ENCODE data around the gene CCDC9B.

CCDC9B gene

GRCh38 chr15:40368719-40369473 is 28.2 kb upstream of the CCDC9B start:
- H3K4me3 ChIP-seq (replicated peaks; ENCODE audit: insufficient read depth, low read length): no peak overlapping the region
- no peak for TF ChIP-seq GABPA (IDR thresholded peaks at IDR 0.05; ENCODE audit: low read depth)
- no peak for TF ChIP-seq SPI1 (IDR thresholded peaks at IDR 0.05; ENCODE audit: borderline replicate concordance, low read depth)
- no peaks in the 10 kb centered on the region for H3K27me3 ChIP-seq (ENCODE audit: insufficient read depth, poor library complexity, severe bottlenecking)
- H3K27ac ChIP-seq (replicated peaks): no peak overlapping the region
- no peak for DNase-seq (ENCODE audit: low read depth in 1 of 2, low spot score in 1 of 2)

- no peaks in the 10 kb centered on the region for H3K27me3 ChIP-seq (ENCODE audit: insufficient read depth, poor library complexity, severe bottlenecking)
- H3K4me3 ChIP-seq (replicated peaks; ENCODE audit: insufficient read depth, low read length): peak overlapping the region; percentile 51
- TF ChIP-seq SPI1 (IDR thresholded peaks at IDR 0.05; ENCODE audit: borderline replicate concordance, low read depth): peak; percentile 43; the same call in 1 of the 2 replicates
- peak; percentile 65; the same call in 1 of the 2 replicates for TF ChIP-seq POLR2AphosphoS5 (IDR thresholded peaks at IDR 0.05; ENCODE audit: low read depth)
- peak; percentile 74 for TF ChIP-seq CTCF (IDR thresholded peaks at IDR 0.05; ENCODE audit: insufficient read depth, low read length)
- no peak for TF ChIP-seq REST (IDR thresholded peaks at IDR 0.05; ENCODE audit: insufficient replicate concordance, low read depth)
- DNase-seq (ENCODE audit: low read depth in 1 of 2, low spot score in 1 of 2): peak; percentile 91 to 92
- H3K27ac ChIP-seq (replicated peaks): peak overlapping the region; percentile 61
Measured at GRCh38 chr15:40367686-40368611, 27.2 kb upstream of the CCDC9B start.

- Histone ChIP-seq H3K27ac (replicated peaks) (peak overlapping the region; percentile 61), H3K4me3 (replicated peaks; ENCODE audit: insufficient read depth, low read length) (peak overlapping the region; percentile 51), H3K27me3 (ENCODE audit: insufficient read depth, poor library complexity, severe bottlenecking) (no peaks in the 10 kb centered on the region)
- no peak for DNase-seq (ENCODE audit: low read depth in 1 of 2, low spot score in 1 of 2)
- TF ChIP-seq SPI1 (IDR thresholded peaks at IDR 0.05; ENCODE audit: borderline replicate concordance, low read depth) (no peak), CTCF (IDR thresholded peaks at IDR 0.05; ENCODE audit: insufficient read depth, low read length) (no peak), REST (IDR thresholded peaks at IDR 0.05; ENCODE audit: insufficient replicate concordance, low read depth) (no peak), POLR2AphosphoS5 (IDR thresholded peaks at IDR 0.05; ENCODE audit: low read depth) (no peak; the same call in 1 of the 2 replicates), GABPA (IDR thresholded peaks at IDR 0.05; ENCODE audit: low read depth) (no peak)
Measured at GRCh38 chr15:40367371-40367685, 26.6 kb upstream of the CCDC9B start.

All from HL-60 (cell line).